Chondrocyte (in vitro differentiated cells): ENCODE measurements around the gene NAV1. TPM values are rescaled to one million over a fixed set of nuclear protein-coding genes. Genes with fewer than 3 reads are reported as not detected.
"Not testable (repeated sequence)": the region's sequence is repeated elsewhere in the genome, so short reads cannot be mapped to it uniquely, and the experiment has no call there.

Source experiments
- DNase-seq: peaks from one replicate; pipeline ENCODE4 v3.0.0; 2021; ENCODE audit warnings: mixed read lengths, low spot score
- H3K27ac Mint-ChIP-seq: one replicate; pipeline ENCODE4 v1.8.0; 2021; ENCODE audit warnings: mild to moderate bottlenecking, moderate library complexity, mixed read lengths; ENCODE audit not compliant: unreplicated experiment
- H3K27me3 Mint-ChIP-seq: 2 replicates; pipeline ENCODE4 v1.8.0; 2021; ENCODE audit warnings: low read depth, mixed read lengths
- H3K36me3 Mint-ChIP-seq: 2 replicates; pipeline ENCODE4 v1.8.0; 2021; ENCODE audit warnings: low read depth, mixed read lengths
- H3K4me1 Mint-ChIP-seq: 2 replicates; pipeline ENCODE4 v1.8.0; 2021; ENCODE audit warnings: low read depth, mild to moderate bottlenecking, mixed read lengths
- H3K4me3 Mint-ChIP-seq: one replicate; pipeline ENCODE4 v1.8.0; 2021; ENCODE audit warnings: mild to moderate bottlenecking, moderate library complexity, mixed read lengths; ENCODE audit not compliant: unreplicated experiment
- H3K9me3 Mint-ChIP-seq: 2 replicates; pipeline ENCODE4 v1.8.0; 2021; ENCODE audit warnings: low read depth, mixed read lengths
- CTCF ChIP-seq: fragments of 200-600 bp; sonication (generic); IDR thresholded peaks from 2 replicates; pipeline ENCODE4 v1.5.0; 2021; ENCODE audit warnings: antibody characterized with exemption, mild to moderate bottlenecking, moderate library complexity
- total RNA-seq: library from RNA; stranded (reverse); gene quantifications from 3 replicates; pipeline ENCODE4 v1.2.1, GENCODE V29; 2021

The NAV1 gene
- total RNA-seq, 1 donor from 2014 or later, result 201 TPM

- H3K9me3 Mint-ChIP-seq, result no peaks in the 10 kb centered on the region
- no peaks in the 10 kb centered on the region for H3K27me3 Mint-ChIP-seq
- H3K4me1 Mint-ChIP-seq, result peaks cover 47% of the 10 kb centered on the region
- no peak overlapping the region for H3K27ac Mint-ChIP-seq
- no peak overlapping the region for H3K4me3 Mint-ChIP-seq
- H3K36me3 Mint-ChIP-seq, result no peaks in the 10 kb centered on the region
- DNase-seq, result no peak
- TF ChIP-seq CTCF, result peak; percentile 32
Observed at GRCh38 chr1:201545851-201546492, 7.0 kb downstream of the NAV1 start.

DNA sequence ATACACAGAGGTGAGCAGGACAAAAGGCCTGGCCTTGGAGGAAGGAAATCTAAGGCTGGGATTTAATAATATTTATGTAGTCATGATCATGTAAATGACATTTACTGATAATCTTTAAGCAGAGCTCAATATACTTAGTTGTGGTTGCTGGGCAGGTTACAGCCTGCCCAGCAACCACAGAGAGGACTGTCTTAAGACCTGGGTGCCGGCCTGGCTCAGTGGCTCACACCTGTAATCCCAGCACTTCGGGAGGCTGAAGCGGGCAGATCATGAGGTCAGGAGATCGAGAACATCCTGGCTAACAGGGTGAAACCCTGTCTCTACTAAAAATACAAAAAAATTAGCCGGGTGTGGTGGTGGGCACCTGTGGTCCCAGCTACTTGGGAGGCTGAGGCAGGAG, 10.6 kb downstream of the NAV1 start:
- not testable (repeated sequence) for DNase-seq, H3K27ac Mint-ChIP-seq, H3K4me3 Mint-ChIP-seq, H3K9me3 Mint-ChIP-seq, H3K36me3 Mint-ChIP-seq, H3K27me3 Mint-ChIP-seq
- peaks cover 47% of the 10 kb centered on the region for H3K4me1 Mint-ChIP-seq

- no peak overlapping the region for H3K4me3 Mint-ChIP-seq
- H3K4me1 Mint-ChIP-seq, result peaks cover 46% of the 10 kb centered on the region
Observed at GRCh38 chr1:201551096-201551495, 12.2 kb downstream of the NAV1 start.

GRCh38 chr1:201551877-201552731, 13.2 kb downstream of the NAV1 start:
- no peak overlapping the region for H3K4me3 Mint-ChIP-seq
- no peaks in the 10 kb centered on the region for H3K9me3 Mint-ChIP-seq
- H3K27ac Mint-ChIP-seq, result peak overlapping the region; percentile 96
- no peaks in the 10 kb centered on the region for H3K36me3 Mint-ChIP-seq
- DNase-seq, result no peak
- no peaks in the 10 kb centered on the region for H3K27me3 Mint-ChIP-seq
- H3K4me1 Mint-ChIP-seq, result peaks cover 50% of the 10 kb centered on the region
- no peak for TF ChIP-seq CTCF

More at GRCh38 chr1:201551096-201551495, 12.2 kb downstream of the NAV1 start:
- TF ChIP-seq CTCF, result no peak
- no peaks in the 10 kb centered on the region for H3K9me3 Mint-ChIP-seq
- no peak for DNase-seq
- no peaks in the 10 kb centered on the region for H3K27me3 Mint-ChIP-seq
- no peaks in the 10 kb centered on the region for H3K36me3 Mint-ChIP-seq
- peak overlapping the region; percentile 96 for H3K27ac Mint-ChIP-seq

DNA sequence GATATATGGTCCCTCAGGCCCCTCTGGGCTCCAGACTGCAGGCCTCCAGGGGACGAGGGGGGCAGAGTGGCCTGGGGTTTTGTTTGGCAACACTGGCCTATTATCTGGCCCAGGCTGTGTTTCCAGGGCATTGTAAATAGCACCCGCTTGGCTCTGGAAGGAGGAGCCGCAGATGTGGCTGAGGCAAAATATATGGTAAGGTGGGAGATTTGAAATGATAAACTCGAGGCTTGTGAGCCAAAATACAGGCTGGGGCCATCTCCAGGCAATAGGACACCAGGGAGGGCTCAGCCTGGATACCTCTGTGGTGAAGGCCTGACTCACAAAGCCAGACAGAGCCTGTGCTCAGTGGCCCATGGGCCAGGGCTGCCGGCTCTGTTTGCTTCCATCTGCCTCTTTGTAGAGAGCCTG, 14.0 kb downstream of the NAV1 start:
- no peak for TF ChIP-seq CTCF
- Mint-ChIP-seq H3K27ac (peak overlapping the region; percentile 88), H3K27me3 (no peaks in the 10 kb centered on the region), H3K4me3 (no peak overlapping the region), H3K36me3 (no peaks in the 10 kb centered on the region), H3K9me3 (no peaks in the 10 kb centered on the region), H3K4me1 (peaks cover 59% of the 10 kb centered on the region)
- no peak for DNase-seq
